ENCODE data around the gene KIF3C. TPM values are rescaled to one million over a fixed set of nuclear protein-coding genes. Genes with fewer than 3 reads are reported as not detected.

Gene KIF3C
- total and polyA plus RNA-seq, 9 of the 15 experiments (the other 6 are each of a cell fraction or from before 2014, with no cell fraction given) = 0.69 to 6.7 (median 3.3) TPM

DNA sequence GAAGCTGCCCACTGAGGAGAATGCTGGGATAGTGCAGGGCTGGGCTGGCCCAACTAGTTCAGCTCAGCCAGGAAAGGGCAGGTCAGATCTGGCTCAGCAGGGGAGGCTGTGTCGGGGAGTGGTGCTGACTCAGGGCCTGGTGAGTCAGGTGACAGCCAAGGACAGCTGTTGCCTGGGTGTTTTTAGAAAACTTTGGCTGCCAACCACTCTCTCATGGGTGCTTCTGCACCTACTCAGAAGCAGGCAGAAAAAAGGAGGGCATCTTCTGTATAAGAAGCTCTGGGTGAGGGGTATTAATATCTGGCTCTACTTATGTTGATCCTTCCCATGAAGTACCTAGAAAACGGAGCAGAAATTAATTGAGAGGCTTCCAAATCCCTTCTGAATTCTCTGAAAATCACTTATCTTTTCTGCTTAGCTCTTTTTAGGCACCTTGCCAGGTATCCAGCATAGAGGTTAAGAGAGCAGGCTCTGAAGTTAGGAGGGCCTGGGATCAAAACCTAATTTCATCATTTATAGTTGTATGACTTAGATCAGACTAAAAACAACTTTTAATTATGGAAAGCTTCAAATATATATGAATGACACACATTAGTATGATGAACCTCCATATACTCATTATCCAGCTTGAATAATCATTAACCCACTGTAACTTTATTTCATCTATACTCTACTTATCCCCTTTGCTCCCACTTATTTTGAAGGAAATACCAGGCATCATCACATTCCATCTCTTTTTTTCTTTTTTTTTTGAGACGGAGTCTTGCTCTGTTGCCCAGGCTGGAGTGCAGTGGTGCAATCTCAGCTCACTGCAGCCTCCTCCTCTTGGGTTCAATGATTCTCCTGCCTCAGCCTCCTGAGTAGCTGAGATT is 36.1 kb upstream of the KIF3C start (continued):
- no peak for TF ChIP-seq ZNF609 (CRISPR knock-in tag; IDR thresholded peaks at IDR 0.05; ENCODE audit: borderline replicate concordance)
- TF ChIP-seq MTA3 (IDR thresholded peaks at IDR 0.05; ENCODE audit: borderline replicate concordance) = peak; percentile 26; the same call in 1 of the 2 replicates
- TF ChIP-seq ARHGAP35 (IDR thresholded peaks at IDR 0.05; ENCODE audit: partially characterized antibody) = no peak
- TF ChIP-seq NEUROD1 (IDR thresholded peaks at IDR 0.05; ENCODE audit: borderline replicate concordance, low read depth, low read length, partially characterized antibody) = no peak
- TF ChIP-seq LEF1 (IDR thresholded peaks at IDR 0.05) = peak; percentile 74; the same call in 1 of the 2 replicates
- no peak for TF ChIP-seq ZNF512 (tag; IDR thresholded peaks at IDR 0.05)
- TF ChIP-seq, protein P1, sequence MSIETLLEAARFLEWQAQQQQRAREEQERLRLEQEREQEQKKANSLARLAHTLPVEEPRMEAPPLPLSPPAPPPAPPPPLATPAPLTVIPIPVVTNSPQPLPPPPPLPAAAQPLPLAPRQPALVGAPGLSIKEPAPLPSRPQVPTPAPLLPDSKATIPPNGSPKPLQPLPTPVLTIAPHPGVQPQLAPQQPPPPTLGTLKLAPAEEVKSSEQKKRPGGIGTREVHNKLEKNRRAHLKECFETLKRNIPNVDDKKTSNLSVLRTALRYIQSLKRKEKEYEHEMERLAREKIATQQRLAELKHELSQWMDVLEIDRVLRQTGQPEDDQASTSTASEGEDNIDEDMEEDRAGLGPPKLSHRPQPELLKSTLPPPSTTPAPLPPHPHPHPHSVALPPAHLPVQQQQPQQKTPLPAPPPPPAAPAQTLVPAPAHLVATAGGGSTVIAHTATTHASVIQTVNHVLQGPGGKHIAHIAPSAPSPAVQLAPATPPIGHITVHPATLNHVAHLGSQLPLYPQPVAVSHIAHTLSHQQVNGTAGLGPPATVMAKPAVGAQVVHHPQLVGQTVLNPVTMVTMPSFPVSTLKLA (conservative IDR thresholded peaks at IDR 0.05) = no peak; a peak in 1 of 4 replicates
- TF ChIP-seq HES1 (IDR thresholded peaks at IDR 0.05; ENCODE audit: low read depth) = 0 out of 2 replicates have a peak, but pooled peaks have one; percentile 12
- no peak for TF ChIP-seq SETDB1 (IDR thresholded peaks at IDR 0.05; ENCODE audit: low read length)
- TF ChIP-seq RBBP5 (IDR thresholded peaks at IDR 0.05; ENCODE audit: borderline replicate concordance, insufficient read depth, low read length, poor library complexity, severe bottlenecking) = peak; percentile 7
- no peak for TF ChIP-seq SAFB (IDR thresholded peaks at IDR 0.05; ENCODE audit: borderline replicate concordance, low read depth, low read length)
- TF ChIP-seq SIX5 (IDR thresholded peaks at IDR 0.05; ENCODE audit: borderline replicate concordance in 1 of 2, insufficient read depth in 1 of 2, low read depth in 1 of 2, low read length in 2 of 2) = no peak
- TF ChIP-seq, protein P2, sequence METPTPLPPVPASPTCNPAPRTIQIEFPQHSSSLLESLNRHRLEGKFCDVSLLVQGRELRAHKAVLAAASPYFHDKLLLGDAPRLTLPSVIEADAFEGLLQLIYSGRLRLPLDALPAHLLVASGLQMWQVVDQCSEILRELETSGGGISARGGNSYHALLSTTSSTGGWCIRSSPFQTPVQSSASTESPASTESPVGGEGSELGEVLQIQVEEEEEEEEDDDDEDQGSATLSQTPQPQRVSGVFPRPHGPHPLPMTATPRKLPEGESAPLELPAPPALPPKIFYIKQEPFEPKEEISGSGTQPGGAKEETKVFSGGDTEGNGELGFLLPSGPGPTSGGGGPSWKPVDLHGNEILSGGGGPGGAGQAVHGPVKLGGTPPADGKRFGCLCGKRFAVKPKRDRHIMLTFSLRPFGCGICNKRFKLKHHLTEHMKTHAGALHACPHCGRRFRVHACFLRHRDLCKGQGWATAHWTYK (CRISPR knock-in tag; IDR thresholded peaks at IDR 0.05) = no peak
- TF ChIP-seq RNF2 (IDR thresholded peaks at IDR 0.05) = no peak
- no peak for TF ChIP-seq NCOA4 (IDR thresholded peaks at IDR 0.05; ENCODE audit: partially characterized antibody)
- TF ChIP-seq ZNF75A (CRISPR knock-in tag; IDR thresholded peaks at IDR 0.05) = no peak
